Bronchial epithelial cell (primary cell): ENCODE measurements around the gene KCNJ5. TPM values are rescaled to one million over a fixed set of nuclear protein-coding genes. Genes with fewer than 3 reads are reported as not detected.

ENCODE experiments used
- DNase-seq: peaks from one replicate; pipeline ENCODE4 v3.0.0-alpha.2; 2010; ENCODE audit warnings: low read depth
- FAIRE-seq: peaks from 2 replicates; lab custom pipeline; 2011; peaks lifted over from hg19 to GRCh38; lab: Jason Lieb, UNC
- H3K27me3 ChIP-seq: 2 replicates; pipeline ENCODE4 v1.5.1; 2011; ENCODE audit warnings: low read length; ENCODE audit not compliant: control insufficient read depth, insufficient read depth
- H3K36me3 ChIP-seq: 2 replicates; pipeline ENCODE4 v1.5.1; 2011; ENCODE audit warnings: low read length; ENCODE audit not compliant: control insufficient read depth, insufficient read depth
- H3K4me3 ChIP-seq: 2 replicates; pipeline ENCODE4 v1.5.1; 2011; ENCODE audit warnings: mild to moderate bottlenecking, low read depth, low read length, control low read depth
- total RNA-seq: library from RNA; depleted of rRNA; stranded (reverse); fragments of >200 nt; gene quantifications from 2 replicates; pipeline ENCODE4 v1.2.1, GENCODE V29; 2014
- TF ChIP-seq, protein P1 (sequence below): IDR thresholded peaks from 2 replicates; pipeline ENCODE4 v1.5.1; 2011; ENCODE audit warnings: mild to moderate bottlenecking, moderate library complexity, low read length, control low read depth, inconsistent platforms; ENCODE audit not compliant: insufficient read depth, severe bottlenecking

The KCNJ5 gene
- total RNA-seq = 13.2 and 15.5 TPM in 2 replicates

DNA sequence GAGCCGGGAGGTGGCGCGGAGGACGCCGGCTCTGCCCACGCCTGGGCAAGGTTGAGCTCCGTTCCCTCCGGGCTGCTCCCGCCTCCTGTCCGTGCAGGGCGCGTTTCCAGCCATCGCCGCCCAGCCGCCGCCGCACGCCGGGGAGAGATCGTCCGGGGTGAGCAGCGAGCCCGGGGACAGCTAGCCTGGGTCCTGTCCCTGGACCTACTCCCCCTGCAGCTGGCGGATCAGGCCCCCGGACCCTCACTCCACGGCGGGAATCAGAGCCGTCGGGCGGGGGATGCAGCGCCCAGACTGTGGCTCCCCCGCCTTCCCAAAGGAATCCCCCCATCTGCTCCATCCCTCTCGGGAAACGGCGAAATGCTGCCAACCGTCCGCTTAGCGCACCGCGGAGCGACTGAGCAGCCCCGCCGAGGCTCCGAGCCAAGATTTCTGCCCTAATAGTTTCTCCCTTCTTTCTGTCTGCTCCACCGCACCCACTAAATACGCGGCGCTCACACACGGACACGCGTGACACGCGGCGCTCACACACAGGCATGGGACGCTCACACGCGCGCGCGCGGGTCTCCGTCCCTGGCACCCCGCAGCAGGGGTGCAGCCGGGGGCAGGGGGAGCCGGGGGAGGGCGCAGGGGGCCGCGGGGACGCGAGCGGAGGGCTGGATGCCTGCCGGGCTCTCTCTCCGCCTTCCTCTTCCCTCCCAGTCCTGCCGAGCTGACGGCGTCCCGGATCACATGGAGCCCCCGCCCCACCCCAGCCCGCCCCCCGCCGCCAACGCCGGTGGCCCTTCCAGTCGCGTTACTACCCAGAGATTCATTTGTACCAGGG is at the start of gene KCNJ5:
KCNJ5 (plus strand) TSS at position 814 of the 826 bp plus-strand sequence. CDS start 19,918 bp downstream, outside the sequence.
- Histone ChIP-seq H3K27me3 (no peaks in the 10 kb centered on the region), H3K4me3 (peak within 1 kb of the TSS; percentile 57), H3K36me3 (no peaks in the 10 kb centered on the region)
- DNase-seq (no peak), FAIRE-seq (no peak)
- TF ChIP-seq, protein P1, sequence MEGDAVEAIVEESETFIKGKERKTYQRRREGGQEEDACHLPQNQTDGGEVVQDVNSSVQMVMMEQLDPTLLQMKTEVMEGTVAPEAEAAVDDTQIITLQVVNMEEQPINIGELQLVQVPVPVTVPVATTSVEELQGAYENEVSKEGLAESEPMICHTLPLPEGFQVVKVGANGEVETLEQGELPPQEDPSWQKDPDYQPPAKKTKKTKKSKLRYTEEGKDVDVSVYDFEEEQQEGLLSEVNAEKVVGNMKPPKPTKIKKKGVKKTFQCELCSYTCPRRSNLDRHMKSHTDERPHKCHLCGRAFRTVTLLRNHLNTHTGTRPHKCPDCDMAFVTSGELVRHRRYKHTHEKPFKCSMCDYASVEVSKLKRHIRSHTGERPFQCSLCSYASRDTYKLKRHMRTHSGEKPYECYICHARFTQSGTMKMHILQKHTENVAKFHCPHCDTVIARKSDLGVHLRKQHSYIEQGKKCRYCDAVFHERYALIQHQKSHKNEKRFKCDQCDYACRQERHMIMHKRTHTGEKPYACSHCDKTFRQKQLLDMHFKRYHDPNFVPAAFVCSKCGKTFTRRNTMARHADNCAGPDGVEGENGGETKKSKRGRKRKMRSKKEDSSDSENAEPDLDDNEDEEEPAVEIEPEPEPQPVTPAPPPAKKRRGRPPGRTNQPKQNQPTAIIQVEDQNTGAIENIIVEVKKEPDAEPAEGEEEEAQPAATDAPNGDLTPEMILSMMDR = no peak

DNA sequence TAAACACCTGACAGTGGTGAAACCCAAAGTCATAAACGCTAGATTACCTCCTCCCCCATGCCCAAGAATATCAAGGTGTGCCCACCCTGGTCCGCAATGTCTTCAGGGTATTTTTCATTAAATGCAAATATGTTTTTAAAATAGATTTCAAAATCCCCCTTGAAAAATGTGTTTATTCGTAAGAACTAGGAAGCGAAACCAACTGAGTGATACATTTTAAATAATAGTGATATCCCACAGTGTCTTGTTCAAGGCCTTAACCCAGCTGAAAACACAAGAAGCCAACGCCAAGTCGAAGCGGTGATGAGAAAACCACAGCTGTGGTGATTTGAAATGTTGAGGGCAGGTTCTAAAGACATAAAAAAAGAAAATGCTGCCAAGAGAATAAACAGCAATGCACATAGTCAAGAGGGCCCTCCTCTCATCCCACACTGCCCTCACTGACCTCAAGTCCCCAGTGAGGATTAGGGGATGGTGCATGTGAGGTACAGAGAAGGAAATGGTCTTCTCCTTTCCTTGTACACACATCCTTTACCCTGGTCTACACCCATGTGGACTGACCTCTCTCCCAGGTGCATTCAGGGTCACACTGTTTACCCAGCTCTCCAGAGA is 49.6 kb upstream of the KCNJ5 start:
- Histone ChIP-seq H3K4me3 (no peak overlapping the region), H3K27me3 (no peaks in the 10 kb centered on the region), H3K36me3 (no peaks in the 10 kb centered on the region)
- DNase-seq = no peak
- TF ChIP-seq, protein P1 = no peak
- peak; percentile 73 for FAIRE-seq

DNA sequence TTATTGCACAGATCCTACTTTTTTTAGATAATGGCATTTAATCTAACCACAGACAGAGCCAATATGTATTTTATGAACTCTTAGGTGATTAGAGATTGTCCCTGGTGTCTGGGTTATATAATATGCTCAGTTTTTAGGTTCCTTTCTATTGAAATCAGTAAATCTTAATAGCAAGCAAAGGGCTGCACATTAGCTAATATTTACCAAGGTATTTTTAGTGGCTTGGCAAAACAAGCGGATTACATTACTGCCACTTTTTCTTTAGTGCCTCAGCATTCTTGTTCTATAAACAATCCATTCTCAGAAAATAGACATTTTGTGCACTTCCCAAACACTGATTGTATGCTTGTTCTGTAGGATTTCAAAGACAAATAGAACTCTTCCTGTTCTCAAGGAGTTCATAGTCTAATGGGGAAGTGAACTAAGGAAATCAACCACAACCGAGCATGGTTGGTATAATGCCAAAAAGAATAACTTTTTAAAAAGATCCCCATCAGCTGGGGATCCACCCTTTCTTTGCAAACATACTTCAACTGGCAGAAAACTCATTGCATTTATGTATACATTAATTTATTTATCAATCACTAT is 47.9 kb upstream of the KCNJ5 start:
- no peak for DNase-seq
- TF ChIP-seq, protein P1 = no peak
- H3K27me3 ChIP-seq = no peaks in the 10 kb centered on the region
- H3K4me3 ChIP-seq = no peak overlapping the region
- no peak for FAIRE-seq
- no peaks in the 10 kb centered on the region for H3K36me3 ChIP-seq

DNA sequence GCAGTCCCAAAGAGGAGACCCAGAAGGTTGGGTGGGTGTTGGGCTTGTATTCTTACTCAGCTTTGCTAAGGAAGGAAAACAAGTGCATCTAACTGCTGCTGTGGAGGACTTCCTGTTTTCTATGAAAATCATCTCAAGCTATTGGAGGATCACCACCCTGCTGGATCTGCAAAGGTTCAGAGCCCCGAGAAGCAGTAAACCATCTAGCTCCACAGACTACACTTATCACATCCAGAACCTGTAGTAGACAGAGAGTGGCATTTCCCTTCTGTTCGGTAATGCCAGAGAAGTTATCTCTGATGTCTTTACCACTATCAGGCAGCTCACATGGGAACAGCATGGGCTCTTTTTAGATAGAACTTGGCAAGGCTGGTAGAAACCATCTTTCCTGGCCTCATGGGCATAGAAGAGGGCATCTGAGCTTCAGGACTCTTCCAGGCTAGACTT is 45.8 kb upstream of the KCNJ5 start:
- FAIRE-seq = no peak
- no peak for DNase-seq
- no peaks in the 10 kb centered on the region for H3K27me3 ChIP-seq
- H3K4me3 ChIP-seq = no peak overlapping the region
- H3K36me3 ChIP-seq = no peaks in the 10 kb centered on the region
- TF ChIP-seq, protein P1 = no peak

DNA sequence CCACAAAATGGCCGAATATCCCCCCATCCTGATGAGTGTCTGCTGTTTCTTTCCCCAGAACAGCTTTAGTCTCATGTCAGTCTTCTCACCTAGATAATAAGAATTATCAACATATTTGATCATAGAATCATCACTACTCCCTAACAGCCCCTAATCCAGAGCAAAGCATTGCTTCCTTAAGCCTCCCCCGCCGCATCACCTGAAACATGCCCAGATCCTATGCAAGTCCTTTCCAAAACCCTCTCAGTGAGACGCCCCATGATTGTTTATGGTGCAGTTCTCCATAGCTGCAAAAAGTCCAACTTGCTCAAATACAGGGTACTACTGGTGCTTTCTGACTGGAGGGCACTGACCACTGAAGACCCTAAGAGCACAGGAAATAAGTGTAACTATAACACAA is 44.2 kb upstream of the KCNJ5 start:
- DNase-seq (no peak), FAIRE-seq (no peak)
- H3K27me3 ChIP-seq = no peaks in the 10 kb centered on the region
- no peak overlapping the region for H3K4me3 ChIP-seq
- no peaks in the 10 kb centered on the region for H3K36me3 ChIP-seq
- TF ChIP-seq, protein P1 = no peak
